ENCODE results near the gene C1orf35.
"Not testable (repeated sequence)": the region's sequence is repeated elsewhere in the genome, so short reads cannot be mapped to it uniquely, and the experiment has no call there.

The C1orf35 gene

DNA sequence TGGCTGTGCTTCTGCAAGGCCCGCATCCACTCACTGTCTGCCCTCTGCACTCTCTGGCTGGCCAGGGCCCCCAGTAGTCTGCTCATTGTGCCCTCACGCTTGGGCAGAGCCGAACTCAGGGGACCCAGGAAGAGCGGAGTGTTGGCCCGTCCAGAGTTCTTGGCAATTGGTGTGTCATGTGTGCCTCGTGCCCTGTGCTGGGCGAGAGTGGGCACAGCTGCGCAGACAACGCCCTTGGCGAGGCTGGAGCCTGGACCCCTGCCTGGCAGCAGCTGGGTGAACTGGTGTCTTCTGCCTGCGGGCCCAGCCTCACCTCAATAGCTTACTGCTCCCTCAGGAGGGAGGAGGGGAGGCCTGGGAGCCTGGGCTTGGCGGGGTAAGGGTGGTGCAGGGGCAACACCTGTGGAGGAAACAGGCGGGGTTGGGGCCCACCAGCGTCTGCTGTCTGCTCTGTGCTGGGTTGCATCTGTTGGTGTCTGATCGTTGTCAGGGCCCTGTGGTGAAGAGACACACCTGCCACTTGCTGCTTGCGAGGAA is 39.1 kb upstream of the C1orf35 start:
- DNase-seq, result no peak

DNA sequence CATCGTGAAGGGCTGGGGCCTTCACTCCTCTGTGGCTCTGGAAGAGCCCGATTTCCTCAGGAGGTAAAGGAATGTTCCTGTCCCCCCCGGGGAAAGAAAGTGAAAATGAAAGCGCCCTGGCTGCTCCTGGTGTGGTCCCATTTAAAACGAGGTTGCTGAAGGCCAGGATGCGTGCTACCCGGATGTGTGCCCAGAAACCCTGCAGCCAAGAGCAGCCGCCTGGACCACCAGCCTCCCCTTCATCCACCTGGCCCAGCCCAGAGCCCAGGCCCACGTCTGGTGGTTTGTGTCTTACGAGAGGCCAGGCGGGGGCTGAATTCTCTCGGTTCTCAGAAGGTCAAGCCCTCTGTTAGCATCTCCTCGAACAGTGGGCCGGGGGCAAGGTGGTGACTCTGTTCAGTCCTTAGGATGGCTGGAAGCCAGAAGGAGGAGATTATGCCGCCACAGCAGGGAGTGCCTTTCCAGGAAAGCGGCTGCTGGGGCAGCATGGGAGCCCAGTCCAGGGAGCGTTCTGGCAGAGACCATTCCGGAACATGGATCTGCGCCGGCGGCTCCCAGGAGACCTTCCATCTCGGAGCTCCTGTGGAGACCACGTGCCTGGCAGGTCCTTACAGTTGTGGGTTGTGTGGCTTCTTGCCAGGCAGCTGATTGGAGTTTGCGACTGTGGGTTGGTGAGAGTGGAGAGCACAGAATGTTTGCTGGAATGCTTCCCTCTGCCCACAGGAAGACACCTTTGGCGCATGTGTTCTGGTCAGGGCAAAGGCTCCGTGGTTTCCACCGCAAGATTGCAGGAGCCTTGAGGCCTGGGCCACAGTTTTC is 38.3 kb upstream of the C1orf35 start:
- peak; percentile 28 for DNase-seq

DNA sequence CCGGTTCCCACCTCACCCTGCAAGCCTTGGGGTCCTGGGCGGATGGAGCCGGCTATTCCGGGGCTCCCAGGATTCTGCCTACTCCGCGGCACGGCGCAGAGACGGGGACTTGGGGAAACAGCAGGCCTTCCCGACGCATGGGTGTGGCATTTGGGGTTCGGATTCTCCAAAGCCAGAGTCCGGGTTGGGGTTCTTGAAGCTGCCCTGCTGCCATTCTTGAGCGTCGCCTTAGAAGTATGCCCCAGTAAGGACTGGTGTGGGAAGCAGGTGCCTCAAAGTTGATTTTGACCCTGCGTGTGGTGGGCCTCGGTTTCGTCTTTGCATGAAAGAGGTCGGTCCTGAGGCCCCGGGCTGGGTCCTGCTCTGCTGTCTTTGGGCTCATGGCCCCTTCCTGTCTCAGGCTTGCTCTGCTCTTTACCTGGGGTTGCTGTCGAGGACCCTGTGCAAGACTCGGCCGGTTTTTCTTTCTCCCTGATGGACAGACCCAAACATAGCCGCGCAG is 37.6 kb upstream of the C1orf35 start:
- no peak for DNase-seq

DNA sequence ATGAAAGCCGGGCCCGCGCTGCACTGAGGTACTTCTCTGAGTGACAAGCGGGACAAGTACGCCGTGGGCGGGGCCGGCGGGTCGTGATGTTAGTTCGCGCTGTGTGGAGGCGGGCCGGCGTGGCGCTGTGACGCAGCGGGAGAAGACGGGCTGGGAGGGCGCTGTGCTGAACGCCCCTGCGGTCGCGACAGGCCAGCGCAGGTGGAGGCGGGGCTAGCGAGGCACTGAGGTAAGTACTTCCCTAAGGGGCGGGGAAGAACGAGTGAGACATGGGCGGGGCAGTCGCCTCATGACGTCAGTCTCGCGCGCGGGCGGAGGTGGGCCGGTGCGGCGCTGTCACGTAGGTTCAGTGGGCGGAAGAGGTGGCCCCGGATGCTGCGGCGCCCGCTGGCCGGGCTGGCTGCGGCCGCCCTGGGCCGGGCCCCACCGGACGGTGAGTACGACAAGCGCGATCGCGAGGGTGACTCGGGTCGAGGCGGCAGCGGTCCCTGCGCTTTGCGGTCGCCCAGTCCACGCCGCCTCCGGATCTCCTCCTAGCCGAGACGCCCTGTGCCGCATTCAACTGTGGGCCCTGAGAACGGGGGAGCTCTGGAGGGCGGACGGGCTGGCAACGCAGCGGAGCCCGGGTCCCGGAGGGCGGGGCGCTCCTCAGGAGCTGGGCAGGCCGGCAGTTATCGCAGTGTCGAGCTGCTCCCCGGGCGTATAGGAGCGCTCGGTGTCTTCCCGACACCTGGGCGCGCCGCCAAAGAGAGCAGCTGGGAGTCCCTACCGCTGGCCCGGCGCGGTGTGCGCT is 37.0 kb upstream of the C1orf35 start, which contains the start of gene GUK1:
TSS of gene GUK1 (plus strand) at position 349 of the 793 bp plus-strand sequence. CDS start at position 373, 24 bp downstream.
- peak; percentile 99 for DNase-seq

DNA sequence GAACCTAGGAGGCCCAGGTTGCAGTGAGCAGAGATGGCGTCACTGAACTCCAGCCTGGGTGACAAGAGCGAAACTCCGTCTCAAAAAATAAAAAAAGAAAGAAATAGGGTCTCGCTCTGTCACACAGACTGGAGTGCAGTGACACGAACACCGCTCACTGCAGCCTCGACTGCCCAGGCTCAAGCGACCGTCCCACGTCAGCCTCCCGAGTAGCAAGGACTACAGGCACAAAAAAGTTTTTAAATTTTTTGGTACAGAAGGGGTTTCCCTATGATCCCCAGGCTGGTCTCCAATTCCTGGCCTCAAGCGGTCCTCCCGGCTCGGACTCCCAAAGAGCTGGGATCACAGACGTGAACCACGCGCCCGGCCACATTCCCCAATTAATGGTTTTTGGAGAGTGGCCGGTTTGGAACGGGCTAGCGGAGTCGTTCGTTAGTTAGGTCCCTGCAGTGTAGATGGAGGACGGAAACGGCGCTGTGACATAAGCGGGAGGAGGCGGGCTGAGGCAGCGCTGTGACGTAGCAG is 36.3 kb upstream of the C1orf35 start:
- DNase-seq, result no peak

DNA sequence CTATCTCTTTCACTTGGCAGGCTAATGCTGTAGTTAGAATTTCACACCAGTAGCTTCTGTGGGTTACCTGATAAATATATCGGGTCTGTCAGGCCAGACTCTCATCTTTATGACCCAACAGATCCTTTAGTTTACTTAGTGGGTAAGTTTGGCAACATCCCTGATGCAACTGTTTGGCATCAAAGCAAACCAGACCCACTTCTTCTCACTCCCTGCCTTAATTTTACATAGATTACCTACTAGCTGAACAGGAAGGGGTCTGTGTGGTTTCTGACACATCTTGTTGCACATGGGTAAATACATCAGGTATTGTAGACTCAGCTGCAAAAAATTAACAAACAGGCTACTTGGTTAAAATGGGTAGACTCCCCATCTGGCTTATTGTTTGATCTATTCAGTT is 33.8 kb upstream of the C1orf35 start:
- DNase-seq, result no peak

DNA sequence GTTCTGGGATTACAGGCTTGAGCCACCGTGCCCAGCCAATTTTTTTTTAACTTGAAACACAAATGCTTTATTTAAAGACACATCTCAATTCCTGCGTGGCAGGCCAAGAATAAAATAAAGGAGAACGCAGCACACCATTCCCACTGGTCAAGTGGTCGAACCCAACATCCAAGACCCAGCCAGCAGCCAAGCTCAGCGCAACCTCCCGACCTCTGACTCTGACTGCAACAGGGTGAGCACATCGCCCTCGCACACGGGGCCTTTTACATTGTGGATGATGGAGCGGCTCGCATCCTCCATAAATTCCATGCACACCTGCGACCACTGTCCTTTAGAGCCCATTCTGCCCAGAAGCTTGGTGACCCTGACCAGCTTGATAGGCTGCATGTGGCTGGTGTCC is 31.5 kb upstream of the C1orf35 start:
- DNase-seq, result no peak

DNA sequence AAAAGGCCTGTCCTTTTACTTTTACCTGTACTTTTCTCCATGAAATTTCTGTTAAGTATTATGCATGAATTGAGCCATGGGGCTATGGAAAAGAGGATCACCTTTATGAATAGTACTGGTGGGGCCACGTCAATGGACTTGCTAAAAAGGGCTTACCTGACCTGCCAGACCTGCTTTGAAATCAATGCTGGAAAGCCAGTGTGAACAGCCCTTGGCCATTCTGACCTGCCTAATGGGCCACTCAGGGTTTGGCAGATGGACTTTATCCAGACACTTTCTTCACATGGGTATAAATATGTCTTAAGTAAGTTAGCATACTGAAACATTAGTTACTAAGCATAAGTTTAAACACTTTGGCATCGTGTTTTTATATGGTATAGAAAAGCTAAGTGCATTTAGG is 28.6 kb upstream of the C1orf35 start:
- DNase-seq, result no peak

DNA sequence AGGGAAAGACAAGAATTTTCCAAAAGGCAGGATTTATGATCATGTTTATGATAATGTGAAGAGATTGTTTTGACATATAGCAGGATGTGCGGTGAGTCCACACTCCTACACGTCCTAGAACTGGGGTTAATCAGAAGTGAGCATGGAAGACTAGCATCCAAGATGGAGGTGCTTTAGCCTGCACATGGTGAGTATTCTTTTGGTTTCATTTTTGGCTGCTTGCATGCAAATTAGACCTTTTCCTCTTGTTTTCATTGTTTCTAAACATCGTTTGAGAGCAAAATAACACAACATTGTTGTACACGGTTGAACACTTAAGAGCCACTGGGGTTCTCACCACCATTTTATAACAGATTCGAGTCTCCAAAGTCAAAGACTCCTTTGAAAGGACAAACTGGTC is 22.1 kb upstream of the C1orf35 start:
- DNase-seq, result no peak

DNA sequence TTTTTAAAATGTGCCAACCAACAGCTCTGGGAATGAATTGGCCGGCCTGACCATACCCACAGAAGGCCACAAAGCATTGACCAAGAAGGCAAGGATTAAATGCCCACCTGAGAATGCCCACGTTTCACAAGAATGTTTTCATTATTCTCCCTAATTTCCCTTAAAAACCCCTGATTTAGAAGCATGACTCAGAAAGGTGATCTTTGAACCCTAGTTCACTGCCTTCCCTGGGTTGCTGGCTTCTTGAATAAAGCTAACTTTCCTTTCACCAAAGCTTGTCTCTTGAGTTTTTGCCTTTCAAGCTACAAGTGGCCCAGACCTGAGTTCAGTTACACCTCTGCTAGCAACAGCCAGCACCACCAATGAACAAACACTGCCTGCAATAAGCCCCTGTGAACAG is 20.4 kb upstream of the C1orf35 start:
- DNase-seq, result no peak

DNA sequence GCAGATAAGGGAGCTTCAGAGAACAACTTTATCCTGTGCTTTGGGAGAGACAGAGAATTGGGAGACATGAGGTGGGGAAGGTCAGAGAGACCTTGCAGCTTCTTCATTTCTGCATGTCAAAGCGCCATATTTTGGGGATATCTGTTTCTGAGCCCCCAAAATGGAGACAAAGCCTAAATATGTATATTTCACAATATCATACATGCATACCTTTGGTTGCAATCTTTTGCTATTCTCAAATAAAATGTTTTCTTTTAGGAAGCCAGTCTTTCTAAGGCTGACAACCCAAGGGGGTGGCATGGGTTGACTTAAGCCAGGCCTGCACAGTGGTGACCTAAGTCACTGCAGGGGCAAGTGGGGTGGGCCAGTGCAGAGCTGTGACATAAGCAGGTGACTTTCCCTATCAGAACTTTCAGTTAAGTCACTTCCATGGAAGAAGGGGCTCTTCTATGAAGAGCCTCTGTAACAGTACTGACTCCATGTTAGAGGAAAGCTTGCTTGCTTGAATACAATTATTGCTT is 19.9 kb upstream of the C1orf35 start:
- no peak for DNase-seq

DNA sequence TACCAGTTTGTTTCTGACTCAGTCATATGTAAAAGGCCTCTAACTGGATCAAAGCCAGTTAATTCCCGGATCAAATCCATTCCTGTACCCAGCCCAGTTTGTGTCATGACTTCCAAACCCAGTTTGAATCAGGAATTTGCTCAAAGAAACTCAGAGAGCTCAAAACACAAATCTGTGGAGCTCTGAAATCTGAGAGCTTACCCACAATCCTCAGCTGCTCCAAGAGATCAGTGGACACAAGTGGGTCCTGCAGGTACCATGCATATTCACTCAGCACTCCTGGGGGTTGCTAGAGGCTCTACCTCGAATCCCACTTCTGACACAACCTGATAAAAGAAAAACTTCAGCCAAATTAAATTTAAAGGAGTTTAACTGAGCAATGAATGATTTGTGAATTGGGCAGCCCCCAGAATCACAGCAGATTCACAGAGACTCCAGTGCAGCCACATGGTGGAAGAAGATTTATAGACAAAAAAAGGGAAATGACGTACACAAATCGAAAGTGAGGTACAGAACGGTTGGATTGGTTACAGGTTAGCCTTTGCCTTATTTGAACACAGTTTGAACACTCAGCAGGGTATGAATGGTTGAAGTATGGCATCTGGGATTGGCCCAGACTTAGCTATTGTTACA is 17.8 kb upstream of the C1orf35 start:
- no peak for DNase-seq

DNA sequence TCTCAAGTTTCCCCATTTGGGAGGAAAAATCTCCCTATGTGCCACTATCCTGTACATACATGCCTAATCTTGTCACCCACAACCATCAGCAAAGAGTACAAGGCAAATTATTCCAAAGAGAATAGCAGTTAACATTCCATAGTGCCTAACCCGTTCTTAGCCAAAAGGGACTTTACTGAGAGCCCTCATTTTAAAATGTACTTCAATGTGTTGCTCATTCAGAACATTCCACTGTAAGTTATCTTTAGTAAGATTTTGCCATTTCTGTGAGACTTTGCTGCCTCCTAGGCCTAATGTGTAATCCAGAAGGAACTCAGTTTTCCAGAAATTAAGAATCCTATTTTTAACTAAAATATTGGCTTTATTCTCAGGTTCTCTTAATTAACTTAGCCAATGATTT is 17.2 kb upstream of the C1orf35 start:
- no peak for DNase-seq

DNA sequence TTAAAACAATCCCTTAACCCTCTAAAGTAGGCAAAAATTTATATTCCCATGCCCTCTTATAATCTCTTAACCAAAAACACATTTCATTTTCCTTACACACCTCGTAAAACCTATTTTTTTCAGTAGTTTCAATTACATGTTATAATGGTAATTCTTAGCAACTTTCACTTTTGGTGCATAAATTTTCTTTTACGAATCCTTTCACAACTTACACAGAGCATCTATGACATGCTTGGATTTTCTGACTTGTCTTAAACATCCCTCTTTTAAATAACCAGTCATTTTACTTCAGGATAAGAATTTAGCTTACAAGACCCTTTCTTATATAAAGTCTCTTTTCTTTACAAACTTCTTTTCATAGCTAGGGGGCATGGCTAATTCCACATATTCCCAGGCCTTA is 14.9 kb upstream of the C1orf35 start:
- DNase-seq, result no peak

DNA sequence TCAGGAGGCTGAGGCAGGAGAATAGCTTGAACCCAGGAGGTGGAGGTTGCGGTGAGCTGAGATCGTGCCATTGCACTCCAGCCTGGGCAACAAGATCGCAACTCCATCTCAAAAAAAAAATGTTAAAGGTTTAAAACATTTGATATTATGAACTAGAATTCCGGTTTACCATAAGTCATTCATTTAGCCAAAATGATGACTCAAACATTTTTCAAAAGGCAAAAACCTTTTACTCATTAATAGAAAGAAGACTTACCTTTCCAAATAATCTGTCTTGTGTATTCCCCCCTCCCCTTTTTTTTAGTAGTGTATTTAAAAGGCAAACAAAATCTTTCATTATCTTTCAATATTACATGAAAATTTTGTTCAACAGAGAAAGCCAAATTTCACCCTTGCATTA is 14.2 kb upstream of the C1orf35 start:
- DNase-seq, result no peak

DNA sequence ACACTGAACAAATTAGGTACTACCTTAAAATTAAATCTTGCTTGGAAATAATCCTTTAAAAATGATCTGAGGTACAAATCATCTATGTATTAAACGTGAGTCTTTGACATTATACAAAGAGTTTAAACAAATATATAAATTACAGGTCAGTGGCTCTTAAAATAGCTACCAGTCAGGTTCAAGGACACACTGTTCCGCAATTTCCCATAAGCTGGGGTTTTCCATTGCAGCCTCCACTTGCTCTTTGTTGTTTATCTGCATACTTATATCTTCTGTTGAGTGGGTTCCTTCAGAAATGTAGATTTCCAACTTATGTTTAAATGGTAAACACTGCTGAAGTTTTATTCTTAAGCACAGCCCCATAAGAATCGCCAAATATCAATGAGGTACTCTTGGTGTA is 11.7 kb upstream of the C1orf35 start:
- DNase-seq, result no peak

DNA sequence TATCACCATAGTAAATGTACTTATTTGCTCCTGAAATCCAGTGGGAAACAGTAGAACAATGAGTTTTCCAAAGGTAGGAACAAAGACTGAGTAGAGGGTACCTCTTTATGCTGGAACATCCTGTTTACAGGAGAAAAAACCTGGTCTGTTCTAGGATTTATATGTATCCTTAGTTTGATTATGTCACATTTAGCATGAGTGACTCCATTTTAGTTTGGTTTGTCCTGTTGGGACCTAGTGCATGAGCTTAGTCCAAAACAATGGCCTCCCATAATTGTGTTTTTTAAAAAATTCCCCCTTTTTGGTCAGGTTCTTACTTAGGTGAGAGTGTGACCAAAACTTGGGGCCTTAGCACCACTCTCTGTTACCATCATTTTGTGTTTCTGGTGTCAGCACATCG is 9.5 kb upstream of the C1orf35 start:
- DNase-seq, result no peak

DNA sequence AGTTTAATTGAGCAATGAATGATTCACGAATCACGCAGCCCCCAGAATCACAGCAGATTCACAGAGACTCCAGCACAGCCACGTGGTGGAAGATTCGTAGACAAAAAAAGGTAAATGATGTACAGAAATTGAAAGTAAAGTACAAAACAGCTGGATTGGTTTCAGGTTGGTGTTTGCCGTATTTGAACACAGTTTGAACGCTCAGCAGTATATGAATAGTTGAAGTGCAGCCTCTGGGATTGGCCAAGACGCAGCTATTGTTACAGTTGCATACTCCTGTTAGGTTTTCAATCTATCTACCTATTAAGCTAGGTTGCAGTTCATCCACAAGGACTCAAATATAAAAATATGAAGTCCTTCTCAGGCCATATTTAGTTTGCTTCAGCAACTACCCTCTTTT is 9.0 kb upstream of the C1orf35 start:
- DNase-seq, result no peak

DNA sequence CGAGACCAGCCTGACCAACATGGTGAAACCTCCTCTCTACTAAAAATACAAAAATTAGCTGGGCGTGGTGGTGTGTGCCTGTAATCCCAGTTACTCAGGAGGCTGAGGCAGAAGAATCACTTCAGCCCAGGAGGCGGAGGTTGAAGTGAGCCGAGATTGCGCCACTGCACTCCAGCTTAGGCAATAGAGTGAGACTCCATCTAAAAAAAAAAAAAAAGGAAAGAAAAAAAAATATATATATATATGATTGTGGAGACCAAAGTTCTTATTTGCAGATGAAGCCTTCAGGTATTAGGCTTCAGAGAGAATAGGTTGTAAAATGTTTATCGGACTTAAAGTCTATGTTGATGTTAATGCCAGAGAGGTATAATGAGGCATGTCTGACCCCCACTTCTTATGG is 8.2 kb upstream of the C1orf35 start:
- not testable (repeated sequence) for DNase-seq

DNA sequence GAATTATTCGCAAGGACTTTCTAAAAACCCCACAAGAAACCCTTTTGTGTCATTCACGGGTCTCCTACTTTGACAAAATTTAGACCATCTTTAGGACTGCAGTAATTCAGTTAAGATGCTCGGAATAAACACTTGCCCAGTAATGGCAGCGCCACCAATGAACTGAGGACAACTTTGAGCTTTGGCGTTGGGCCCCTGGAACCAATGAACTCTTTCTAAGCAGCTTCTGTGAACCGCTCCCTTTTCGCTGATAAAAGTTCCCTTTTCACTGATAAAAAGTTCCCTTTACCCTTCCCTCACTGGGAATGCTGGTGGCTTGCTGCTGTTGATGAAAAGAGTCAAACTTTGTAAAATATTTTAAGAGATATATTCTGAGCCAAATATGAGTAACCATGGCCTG is 7.4 kb upstream of the C1orf35 start:
- no peak for DNase-seq

DNA sequence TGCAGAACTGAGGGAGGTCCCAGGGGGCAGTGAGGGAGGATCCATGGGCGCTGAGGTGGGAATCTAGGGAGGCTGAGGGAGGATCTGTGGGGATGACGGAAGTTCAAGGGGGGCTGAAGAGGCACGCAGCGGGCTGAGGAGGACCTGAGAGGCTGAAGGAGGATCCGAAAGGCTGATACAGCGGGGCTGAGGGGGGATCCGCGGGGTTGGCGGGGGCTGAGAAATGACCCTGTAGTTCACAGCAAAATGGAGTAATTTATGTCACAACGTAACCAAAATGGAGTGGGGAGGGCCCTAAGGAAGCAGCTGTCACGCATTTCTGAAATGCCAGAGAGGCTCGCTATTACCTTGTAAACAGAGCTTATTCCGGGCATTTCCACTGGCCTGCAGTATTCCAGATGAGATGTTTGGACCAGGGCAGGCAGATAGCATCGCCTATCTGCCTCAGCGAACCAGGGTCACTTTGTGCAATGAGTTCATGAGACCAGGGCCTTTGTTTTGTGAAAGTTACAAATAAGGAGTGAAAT is 6.9 kb upstream of the C1orf35 start:
- no peak for DNase-seq

All from activated CD4-positive, CD25-positive, alpha-beta regulatory T cell treated with anti-CD3 and anti-CD28 coated beads, Interleukin-2, amount 50 U/mL, for 72 hours (primary cell).